ENCODE measurements around the gene TCF4.

Gene TCF4

DNA sequence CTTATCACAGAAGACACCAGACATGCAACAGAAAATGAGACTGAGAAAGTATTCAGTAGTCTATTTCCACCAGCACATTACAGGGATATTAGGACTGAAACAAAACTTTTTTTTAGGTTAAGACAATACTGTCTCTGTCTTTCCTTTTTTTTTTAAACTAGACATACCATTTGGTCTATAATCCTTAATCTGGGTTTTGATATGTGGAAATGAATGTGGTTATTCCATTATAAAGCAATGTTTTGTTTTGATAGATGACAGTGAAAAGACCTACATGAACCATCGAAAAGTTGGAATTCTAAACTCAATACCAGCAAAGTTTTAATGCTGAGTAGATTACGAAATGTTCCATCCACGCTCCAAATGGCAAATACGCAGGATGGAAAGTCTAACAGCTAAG lies 123.4 kb downstream of the TCF4 start:
- no peaks in the 10 kb centered on the region for H3K9me3 Mint-ChIP-seq
- H3K36me3 Mint-ChIP-seq: no peaks in the 10 kb centered on the region
- no peak for ATAC-seq
- peaks cover 8% of the 10 kb centered on the region for H3K4me1 Mint-ChIP-seq
- H3K27me3 Mint-ChIP-seq: no peaks in the 10 kb centered on the region
- H3K27ac Mint-ChIP-seq: no peak overlapping the region
- H3K4me3 Mint-ChIP-seq: no peak overlapping the region

DNA sequence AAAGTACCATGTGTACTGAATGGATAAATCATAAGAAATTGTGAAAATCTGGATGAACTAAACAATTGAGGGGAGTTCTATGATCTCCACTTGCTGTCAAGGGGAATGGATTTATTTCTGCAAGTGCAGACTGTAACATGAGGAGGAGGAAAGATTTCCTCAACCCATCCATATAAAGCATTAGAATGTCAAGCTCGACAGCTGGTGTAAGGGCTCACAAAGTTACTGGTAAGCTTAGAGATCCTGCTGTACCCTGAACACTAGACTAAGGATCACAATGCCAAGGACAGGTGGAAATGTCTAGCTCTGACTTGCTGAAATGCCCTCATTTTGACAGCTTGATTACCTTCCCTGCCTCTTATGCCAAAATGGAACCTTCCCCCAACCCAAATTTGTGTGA lies 125.3 kb downstream of the TCF4 start:
- no peaks in the 10 kb centered on the region for H3K27me3 Mint-ChIP-seq
- H3K36me3 Mint-ChIP-seq: no peaks in the 10 kb centered on the region

DNA sequence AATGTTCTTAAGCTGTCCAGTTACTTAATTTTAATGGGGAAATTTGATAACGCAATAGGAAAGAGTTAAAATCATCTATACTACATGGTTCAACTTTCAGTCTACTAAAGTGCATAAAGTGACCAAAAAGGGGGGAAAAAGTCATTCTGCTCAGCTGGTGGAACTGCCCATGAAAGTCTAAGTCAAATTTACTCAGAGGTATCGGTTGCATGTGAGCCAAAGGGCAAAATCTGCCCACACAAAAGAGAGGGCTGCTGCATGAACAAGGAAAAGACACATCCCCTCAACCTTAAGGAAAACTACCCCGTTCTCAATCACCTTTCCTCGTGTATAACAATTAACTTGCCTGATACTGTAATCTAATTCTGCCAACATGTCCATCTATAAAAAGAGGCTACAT lies 126.1 kb downstream of the TCF4 start:
- Mint-ChIP-seq H3K4me1 (peaks cover 8% of the 10 kb centered on the region), H3K36me3 (no peaks in the 10 kb centered on the region), H3K27me3 (no peaks in the 10 kb centered on the region), H3K4me3 (no peak overlapping the region), H3K9me3 (no peaks in the 10 kb centered on the region), H3K27ac (no peak overlapping the region)
- peak; percentile 60 for ATAC-seq

More for the DNA sequence above, 125.3 kb downstream of the TCF4 start:
- no peak for ATAC-seq
- peaks cover 8% of the 10 kb centered on the region for H3K4me1 Mint-ChIP-seq
- H3K27ac Mint-ChIP-seq: no peak overlapping the region
- no peaks in the 10 kb centered on the region for H3K9me3 Mint-ChIP-seq
- no peak overlapping the region for H3K4me3 Mint-ChIP-seq

DNA sequence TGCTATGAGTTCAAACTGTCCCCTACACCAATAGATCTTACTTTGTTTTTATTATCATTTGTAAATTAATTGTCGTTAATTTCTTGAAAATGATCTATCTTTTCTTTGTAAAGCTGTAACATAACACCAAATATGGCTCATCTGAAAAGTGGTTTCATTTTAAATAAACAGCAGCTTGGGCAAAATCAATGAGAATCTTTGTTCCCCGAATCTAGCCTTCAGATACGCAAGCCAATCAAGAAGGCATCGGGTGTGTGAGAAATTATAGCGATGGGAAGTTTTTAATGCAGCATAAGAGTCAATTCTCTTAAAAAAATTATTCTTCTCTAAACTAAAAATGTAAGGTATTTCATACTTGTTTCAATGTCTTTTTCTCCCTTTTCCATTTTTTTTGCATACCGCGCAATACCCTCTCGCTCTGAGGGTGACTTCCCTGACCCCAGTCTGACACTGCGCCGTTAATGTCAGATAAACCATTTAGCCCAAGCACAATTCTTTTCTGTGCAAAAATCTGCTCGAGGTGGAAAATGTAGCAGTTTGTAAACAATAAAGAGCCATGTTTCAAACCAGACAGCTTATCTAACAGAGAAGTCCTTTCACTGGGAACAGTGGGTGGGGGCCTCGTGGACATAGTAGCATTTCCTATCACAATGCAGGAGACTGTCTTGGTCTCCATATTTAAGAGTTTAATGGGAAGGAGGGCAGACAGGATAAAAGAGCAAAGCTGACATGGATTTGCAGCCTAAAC lies 129.4 kb downstream of the TCF4 start:
- Mint-ChIP-seq H3K4me1 (peaks cover 13% of the 10 kb centered on the region), H3K27ac (no peak overlapping the region), H3K36me3 (no peaks in the 10 kb centered on the region), H3K9me3 (no peaks in the 10 kb centered on the region), H3K4me3 (no peak overlapping the region), H3K27me3 (no peaks in the 10 kb centered on the region)
- ATAC-seq: no peak

DNA sequence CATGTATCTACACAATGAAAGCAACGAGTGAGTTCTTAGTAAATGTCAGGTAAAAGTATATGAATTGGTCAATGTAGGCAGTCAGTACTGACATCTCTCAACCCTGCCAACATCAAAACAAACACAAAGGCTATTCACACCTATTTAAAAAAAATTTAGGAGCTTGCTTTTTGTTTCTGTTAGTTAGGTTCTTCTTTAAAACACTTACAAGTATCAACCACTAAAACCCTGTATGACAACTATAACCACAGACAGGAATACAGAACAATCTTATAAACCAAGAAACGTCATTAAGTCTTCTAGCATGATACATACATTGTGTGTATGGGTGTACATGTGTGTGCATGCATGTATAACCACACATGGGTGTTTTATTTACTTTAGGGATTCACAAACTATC lies 131.0 kb downstream of the TCF4 start:
- Mint-ChIP-seq H3K36me3 (no peaks in the 10 kb centered on the region), H3K9me3 (no peaks in the 10 kb centered on the region), H3K4me3 (no peak overlapping the region), H3K4me1 (peaks cover 19% of the 10 kb centered on the region), H3K27ac (no peak overlapping the region), H3K27me3 (no peaks in the 10 kb centered on the region)
- ATAC-seq: no peak

DNA sequence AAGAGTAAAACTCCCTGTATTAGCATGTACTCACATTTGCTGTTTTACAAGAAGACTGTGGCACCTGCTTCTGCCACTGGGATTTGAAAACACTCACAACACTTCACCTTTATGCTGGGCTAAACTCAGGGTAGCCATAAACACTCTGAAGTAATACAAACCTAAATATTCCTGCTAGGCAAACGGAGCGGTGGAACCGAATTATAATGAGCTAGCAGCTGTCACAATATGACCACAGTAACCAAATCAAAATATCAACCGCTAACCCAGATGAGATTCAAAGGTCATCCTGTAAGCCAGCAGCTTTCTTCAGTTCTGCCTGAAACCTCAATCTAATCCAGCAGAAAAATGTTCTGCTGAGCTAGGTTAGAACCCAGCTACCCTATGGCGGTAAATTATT lies 132.1 kb downstream of the TCF4 start:
- ATAC-seq: peak; percentile 76
- H3K4me3 Mint-ChIP-seq: no peak overlapping the region
- peak overlapping the region; percentile 24 for H3K27ac Mint-ChIP-seq
- H3K9me3 Mint-ChIP-seq: no peaks in the 10 kb centered on the region
- H3K36me3 Mint-ChIP-seq: no peaks in the 10 kb centered on the region
- peaks cover 14% of the 10 kb centered on the region for H3K4me1 Mint-ChIP-seq
- H3K27me3 Mint-ChIP-seq: no peaks in the 10 kb centered on the region

DNA sequence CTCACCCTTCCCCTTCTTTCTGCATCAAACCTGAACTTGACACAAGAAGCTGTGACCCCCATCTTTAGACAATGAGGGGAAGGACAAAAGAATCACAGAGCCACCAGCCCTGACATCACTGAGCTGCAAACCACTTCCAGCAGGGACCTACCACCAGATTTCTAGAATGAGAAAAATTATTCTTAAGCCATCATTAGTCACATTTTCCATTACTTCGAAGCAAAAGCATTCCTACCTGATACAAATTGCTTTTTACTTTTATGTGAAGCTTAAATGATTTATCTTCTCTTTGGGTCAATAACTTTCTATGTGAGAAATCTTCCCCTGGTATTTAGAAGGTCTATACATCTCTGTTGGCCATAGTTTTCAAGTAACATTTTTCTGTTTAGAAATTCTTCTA lies 134.8 kb downstream of the TCF4 start:
- Mint-ChIP-seq H3K4me3 (no peak overlapping the region), H3K9me3 (no peaks in the 10 kb centered on the region), H3K36me3 (no peaks in the 10 kb centered on the region), H3K27me3 (no peaks in the 10 kb centered on the region), H3K27ac (no peak overlapping the region), H3K4me1 (peaks cover 14% of the 10 kb centered on the region)
- ATAC-seq: no peak

DNA sequence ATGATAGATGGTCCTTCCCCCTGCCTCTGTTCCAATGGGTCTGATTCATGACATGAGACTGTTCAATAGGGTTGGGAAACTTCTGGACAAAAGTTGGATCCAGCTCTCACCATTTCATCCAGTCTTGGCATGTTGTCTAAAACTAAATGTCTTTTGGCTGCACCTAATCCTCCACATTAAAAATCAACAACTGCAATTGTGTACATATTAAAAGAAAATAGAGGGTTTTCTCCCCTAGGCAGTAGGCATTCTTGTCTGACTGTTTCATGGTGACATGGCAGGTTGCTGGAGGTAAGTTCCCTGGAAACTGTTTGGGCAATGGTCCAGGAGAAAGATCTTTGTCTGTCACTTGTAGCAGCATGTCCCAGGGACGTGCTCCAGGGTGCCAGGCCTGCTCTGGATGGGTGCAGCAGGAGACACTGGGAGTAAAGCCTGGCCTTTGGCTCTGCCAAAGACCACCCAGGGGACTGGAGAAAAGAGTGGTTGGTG lies 135.8 kb downstream of the TCF4 start:
- no peaks in the 10 kb centered on the region for H3K36me3 Mint-ChIP-seq
- no peak for ATAC-seq
- H3K4me3 Mint-ChIP-seq: no peak overlapping the region
- peaks cover 15% of the 10 kb centered on the region for H3K4me1 Mint-ChIP-seq
- peak overlapping the region; percentile 39 for H3K27ac Mint-ChIP-seq
- no peaks in the 10 kb centered on the region for H3K27me3 Mint-ChIP-seq
- H3K9me3 Mint-ChIP-seq: no peaks in the 10 kb centered on the region

DNA sequence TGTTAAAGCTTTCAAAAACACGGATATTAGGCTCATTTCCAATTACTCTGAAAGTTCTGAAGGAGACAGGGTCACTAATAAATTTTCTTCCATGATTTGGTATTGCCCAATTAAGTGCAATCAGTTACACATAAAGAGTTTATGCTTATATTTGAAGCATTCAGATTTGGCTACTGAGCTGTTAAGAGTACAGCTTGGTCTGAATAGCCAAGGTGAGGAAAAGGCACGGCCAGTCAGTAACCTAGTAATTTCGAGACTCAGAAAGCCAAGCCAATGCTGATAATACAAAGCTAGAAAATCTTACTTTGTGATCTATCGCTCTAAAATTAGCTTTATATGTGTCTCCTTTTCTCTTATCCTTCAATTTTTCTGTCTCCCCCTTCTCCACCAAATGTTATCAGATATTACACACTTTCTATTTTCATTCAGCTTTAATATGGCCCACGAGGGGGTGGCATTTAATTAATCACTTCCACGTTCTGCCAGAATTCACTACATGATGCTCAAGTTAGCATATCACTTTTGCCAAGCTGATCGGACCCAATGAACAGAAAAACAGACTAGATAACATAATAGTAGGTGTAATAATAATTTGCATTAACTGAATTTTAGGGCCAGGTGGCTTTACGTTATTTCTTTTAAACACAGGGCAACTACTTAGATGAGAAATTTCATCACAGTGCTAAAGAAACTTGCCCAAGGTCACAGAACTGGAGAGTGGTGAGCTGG lies 138.4 kb downstream of the TCF4 start:
- H3K9me3 Mint-ChIP-seq: peaks cover 10% of the 10 kb centered on the region
- H3K36me3 Mint-ChIP-seq: peaks cover 13% of the 10 kb centered on the region
- no peak overlapping the region for H3K27ac Mint-ChIP-seq
- peaks cover 17% of the 10 kb centered on the region for H3K4me1 Mint-ChIP-seq
- no peak overlapping the region for H3K4me3 Mint-ChIP-seq
- H3K27me3 Mint-ChIP-seq: no peaks in the 10 kb centered on the region
- ATAC-seq: no peak

DNA sequence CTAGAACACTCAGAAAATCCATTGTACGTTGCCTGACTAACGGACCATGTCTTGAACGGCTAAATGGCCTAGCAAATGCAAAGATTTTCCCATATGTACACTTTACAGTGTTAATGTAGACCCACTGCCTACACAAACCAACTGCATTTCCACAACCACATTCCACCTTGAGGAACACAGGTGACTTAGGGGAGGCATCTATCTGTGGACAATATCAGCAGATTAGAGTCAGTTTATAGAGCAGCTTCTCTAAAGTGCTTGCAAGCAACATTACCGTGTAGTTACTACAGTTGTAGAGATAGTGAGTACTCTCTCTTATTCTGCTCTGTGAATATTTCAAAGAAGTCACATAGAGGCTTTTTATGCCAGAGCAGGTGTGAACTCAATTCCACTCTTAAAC lies 139.6 kb downstream of the TCF4 start:
- Mint-ChIP-seq H3K4me1 (peaks cover 17% of the 10 kb centered on the region), H3K36me3 (peaks cover 13% of the 10 kb centered on the region), H3K9me3 (peaks cover 10% of the 10 kb centered on the region), H3K27me3 (no peaks in the 10 kb centered on the region), H3K27ac (no peak overlapping the region), H3K4me3 (no peak overlapping the region)
- no peak for ATAC-seq

DNA sequence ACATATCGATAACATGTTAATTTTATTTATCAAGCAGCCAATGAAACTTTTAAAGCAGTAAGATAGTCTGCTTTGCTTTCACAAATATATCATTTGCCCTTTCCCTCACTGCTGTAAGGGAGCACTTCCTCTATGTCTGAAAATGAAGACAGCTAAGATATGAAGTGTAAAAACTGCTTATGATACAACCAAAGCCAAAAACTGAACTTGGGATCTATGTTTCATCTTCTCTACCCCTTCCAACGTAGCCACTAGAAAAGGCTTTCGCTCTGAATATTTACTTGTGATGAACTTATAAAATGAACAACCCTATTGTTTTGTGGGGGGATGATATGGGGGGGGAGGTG lies 140.3 kb downstream of the TCF4 start:
- Mint-ChIP-seq H3K27me3 (no peaks in the 10 kb centered on the region), H3K4me3 (no peak overlapping the region), H3K27ac (no peak overlapping the region), H3K4me1 (peaks cover 12% of the 10 kb centered on the region), H3K36me3 (peaks cover 13% of the 10 kb centered on the region), H3K9me3 (peaks cover 10% of the 10 kb centered on the region)
- ATAC-seq: peak; percentile 51

DNA sequence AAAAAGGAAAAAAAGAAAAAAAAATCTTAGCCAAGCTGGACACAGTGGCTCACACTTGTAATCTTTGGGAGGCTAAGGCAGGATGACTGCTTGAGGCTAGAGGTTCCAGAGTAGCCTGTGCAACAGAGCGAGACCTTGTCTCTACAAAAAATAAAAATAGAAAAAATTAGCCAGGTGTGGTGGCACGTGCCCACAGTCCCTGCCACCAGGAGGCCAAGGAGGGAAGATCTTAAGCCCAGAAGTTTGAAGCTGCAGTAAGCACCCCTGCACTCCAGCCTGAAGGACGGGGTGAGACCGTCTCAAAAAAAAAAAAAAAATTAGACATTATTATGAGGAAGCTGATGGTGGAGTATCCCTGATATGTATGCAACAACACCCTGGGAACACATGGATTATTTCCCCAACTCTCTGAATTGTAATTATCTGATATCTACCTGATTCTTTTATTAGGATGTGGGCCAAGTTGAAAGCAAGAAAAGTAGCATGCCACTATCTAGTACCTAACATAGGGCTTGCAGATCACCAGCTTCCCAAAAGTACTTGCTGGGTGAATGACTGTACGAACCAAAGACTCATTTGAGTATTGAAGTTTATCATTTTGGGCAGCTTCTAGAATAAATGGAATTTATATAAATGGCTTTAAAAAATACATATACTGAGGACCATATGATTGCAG lies 140.9 kb downstream of the TCF4 start:
- peaks cover 10% of the 10 kb centered on the region for H3K9me3 Mint-ChIP-seq
- no peaks in the 10 kb centered on the region for H3K27me3 Mint-ChIP-seq
- H3K27ac Mint-ChIP-seq: peak overlapping the region; percentile 58
- H3K4me1 Mint-ChIP-seq: peaks cover 8% of the 10 kb centered on the region
- ATAC-seq: peak; percentile 60
- H3K4me3 Mint-ChIP-seq: no peak overlapping the region
- peaks cover 13% of the 10 kb centered on the region for H3K36me3 Mint-ChIP-seq

DNA sequence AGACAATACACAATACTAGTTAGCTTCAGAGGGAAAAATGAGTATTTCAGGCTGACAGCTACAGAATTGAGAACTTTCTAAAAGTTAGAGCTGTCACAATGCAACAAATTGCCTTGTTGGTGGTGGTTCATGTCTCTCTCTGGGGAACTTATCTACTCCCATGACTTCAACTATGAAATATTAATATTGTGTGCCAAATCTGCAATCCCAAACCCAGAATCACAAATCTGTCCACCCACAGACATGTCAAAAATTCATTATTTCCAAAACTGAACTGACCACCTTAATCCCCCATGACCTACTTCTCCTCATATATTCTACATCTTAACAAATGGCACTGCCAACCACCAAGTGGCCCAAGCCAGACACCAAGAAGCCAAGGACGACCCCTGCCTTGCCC lies 143.5 kb downstream of the TCF4 start:
- Mint-ChIP-seq H3K27ac (no peak overlapping the region), H3K36me3 (peaks cover 13% of the 10 kb centered on the region), H3K4me1 (peaks cover 25% of the 10 kb centered on the region), H3K9me3 (peaks cover 10% of the 10 kb centered on the region), H3K4me3 (no peak overlapping the region), H3K27me3 (no peaks in the 10 kb centered on the region)
- no peak for ATAC-seq

DNA sequence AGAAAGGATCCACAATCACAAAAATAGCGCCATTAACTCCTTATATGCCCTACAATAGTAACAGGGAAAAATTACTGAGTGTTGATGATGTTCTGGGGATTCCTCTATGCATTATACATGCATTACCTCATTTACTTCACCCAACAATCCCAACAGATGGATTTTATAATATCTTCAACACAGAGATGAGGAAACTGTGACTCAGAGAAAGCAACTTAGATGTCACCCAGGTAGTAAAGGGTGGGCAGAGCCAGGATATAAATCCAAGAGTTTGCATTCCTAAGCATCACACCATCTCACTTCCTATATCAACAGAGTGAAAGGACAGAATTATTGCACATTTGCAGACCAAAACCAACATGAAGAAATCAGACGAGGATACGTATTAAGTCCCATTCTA lies 144.2 kb downstream of the TCF4 start:
- no peaks in the 10 kb centered on the region for H3K27me3 Mint-ChIP-seq
- no peak overlapping the region for H3K4me3 Mint-ChIP-seq
- ATAC-seq: no peak
- no peak overlapping the region for H3K27ac Mint-ChIP-seq
- peaks cover 13% of the 10 kb centered on the region for H3K36me3 Mint-ChIP-seq
- H3K4me1 Mint-ChIP-seq: peaks cover 25% of the 10 kb centered on the region
- peaks cover 10% of the 10 kb centered on the region for H3K9me3 Mint-ChIP-seq

DNA sequence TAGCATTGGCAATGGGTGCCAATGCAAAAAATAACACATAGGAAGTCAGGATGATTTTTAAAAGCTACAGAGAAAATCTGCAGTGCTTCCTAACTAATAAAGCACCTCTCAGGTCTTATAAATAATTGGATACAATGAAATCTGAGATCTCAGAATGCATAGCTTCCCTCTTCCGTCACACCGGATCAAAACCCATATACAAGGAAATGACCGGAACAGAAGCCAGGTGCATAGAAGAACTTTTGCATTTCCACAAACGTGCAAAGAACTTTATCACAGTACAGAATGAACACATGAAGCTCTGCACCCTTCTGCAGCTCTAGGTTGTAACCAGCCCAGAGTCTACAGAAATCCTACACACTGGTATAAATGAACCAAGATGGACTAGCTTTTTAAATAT lies 145.4 kb downstream of the TCF4 start:
- H3K27ac Mint-ChIP-seq: no peak overlapping the region
- peaks cover 13% of the 10 kb centered on the region for H3K36me3 Mint-ChIP-seq
- H3K4me3 Mint-ChIP-seq: no peak overlapping the region
- peaks cover 25% of the 10 kb centered on the region for H3K4me1 Mint-ChIP-seq
- no peak for ATAC-seq
- H3K9me3 Mint-ChIP-seq: peaks cover 10% of the 10 kb centered on the region
- no peaks in the 10 kb centered on the region for H3K27me3 Mint-ChIP-seq

Measured in stimulated activated memory B cell treated with anti-CD40 and anti-IgM and Interleukin-4, amounts not matched to agents 10 μg/mL and 1 μg/mL and 100 μg/mL, for 72 hours (primary cell).